ENCODE results near the gene CREB1.
"Not testable (repeated sequence)": the region's sequence is repeated elsewhere in the genome, so short reads cannot be mapped to it uniquely, and the experiment has no call there.

CREB1 gene

DNA sequence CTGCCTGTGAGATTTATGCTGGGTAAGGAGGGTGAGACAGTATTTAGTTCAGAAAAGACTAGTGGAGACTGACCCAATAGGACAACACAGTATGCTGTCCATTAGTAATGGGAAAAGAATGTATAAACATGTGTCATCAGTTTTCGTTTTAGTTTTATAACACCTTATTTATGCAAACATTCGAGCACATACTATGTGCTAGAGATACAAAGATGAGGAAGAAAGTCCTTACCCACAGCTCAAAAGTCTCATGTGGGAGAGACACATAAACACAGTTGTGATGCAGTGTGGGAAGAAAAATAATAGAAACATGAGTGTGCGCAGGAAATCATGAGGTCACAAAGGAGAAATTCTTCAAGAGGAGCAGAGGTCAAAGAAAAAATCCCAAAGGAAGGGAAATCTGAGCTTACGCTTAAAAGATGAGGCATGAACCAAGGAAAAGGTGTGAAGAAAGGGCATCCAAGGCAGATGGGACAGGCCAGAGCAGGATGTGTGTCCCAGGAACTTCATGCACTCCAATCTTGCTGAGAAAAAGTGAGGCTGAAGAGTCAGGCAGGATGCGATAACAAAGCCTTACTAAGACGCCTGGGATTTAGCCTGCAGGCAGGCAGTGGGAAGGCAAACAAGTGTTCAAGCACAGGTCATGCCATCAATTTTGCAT is 87.4 kb downstream of the CREB1 start:
- DNase-seq (ENCODE audit: low spot score): peak; percentile 82

DNA sequence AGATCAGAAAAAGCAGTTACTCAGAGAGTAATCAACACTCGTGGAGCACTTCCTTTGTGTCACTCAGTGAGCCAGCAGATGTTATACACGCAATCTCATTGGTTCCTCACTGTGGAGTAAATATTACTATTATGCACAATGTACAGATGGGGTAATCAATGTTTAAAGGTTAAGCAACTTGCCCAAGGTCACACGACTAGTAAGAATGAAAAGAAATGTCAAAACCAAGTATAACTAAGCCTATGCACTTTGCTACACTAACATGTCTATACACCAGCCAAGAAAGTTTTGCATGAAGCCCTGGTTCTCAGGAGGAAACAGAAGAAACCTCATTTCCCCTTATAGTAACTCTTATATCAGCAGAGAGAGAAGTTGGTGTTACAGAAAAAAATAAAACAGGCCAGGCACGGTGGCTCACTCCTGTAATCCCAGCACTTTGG is 90.0 kb downstream of the CREB1 start:
- DNase-seq (ENCODE audit: low spot score): peak; percentile 10

DNA sequence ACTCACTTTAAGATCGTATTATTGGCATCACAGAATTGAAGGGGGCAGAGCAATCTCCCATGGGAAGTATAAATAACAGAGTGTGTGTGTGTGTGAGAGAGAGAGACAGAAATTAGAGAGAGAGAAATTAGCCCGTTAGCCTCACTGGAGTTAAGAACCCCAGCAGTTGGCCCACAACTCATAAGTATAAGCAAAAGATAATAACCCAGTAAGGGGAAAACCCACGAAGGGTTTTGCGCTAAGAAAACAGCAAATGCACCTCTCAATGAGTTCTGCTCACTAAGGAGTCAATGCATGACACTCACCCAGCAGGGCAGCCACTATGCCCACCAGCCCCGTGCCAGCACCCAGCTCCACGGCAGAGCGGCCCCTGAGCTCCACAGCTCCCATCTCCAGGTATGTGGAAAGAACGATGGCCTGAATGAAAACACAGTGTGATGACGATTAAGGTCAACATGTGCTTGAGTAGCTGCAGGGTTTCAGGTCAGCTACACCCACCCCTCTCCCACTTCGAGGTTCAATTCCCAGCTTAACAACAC is 91.8 kb downstream of the CREB1 start:
- no peak for DNase-seq (ENCODE audit: low spot score)

DNA sequence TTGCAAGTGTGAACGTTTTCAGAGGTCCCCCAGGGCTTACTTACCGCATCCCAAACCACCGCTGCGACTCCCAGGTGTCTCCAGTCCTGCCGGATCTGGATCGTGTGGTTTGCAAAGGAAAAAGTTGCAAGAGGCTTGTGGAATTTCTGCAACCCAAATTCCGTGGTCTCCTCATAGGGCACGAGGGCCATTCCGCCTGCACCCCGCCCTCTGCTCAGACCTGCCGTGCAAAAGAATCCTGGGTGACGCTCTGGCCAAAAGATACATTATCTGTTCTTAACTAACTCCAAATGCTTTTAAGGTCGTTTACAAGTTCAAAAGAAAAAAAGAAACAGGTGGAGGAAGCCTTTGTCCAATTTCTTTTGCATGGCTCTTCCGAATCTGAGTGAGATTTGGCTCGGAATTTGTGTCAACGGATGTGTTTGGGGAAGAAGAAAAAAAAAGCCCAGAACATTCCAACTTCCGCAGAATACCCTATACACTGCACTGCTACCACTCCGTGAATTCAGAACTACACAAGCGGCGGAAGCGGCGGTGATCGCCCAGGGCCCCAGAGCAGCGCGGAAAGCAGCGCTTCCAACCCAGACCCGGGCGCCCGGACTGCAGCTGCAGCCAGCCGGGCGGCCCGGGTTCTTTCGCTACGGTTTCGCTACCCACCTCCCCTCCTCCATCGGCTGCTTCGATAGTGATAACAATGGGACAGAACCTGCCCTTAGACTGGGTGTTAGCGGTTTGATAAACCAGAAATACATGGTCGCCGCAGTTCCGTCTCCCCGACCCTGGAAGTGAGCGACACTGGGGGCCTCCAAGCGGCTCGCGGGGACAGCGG is 94.6 kb downstream of the CREB1 start:
- peak; percentile 55 for DNase-seq (ENCODE audit: low spot score)

DNA sequence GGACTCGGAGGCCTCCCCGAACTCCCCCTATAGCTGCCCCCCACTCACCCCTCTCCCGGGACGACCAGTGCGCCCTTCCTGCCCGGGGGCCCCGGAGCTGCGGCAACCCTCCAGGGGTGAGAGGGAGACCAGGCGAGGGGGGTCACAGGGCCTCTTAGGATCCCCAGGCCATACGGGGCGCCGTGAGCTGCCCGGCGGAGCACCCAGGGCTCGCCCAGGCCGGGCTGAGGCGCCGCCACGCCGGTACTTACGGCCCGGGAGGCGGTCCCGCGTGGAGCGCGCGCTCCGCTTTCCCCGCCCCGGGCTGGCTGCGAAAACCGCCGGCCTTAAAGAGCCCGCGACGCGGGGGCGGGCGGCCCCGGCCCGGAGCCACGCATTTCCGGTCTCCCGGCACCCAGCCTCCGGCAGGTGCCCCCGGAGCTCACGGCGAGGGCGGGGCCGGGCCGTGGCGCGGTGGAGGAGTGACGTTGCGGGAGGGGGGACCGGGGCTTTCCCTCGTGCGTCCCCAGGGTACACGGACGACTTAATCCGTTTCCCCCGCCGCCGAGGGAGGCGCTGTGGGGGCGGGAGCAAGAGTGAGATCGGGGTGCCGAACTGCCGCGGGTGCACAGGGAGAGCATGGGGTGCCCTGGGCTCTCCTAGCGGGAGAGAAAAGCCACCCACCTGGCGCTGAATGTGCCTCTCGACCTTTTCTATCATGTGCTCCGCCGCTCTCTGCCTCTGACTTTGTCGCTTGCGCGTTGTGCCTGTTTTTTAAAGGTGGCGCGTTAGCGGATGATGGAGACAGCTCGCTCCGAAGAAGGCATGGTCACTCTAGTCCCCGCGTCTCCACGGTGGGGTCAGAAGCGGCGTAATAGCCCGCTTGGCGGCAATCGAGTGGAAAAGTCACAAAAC is 95.5 kb downstream of the CREB1 start, which contains the start of gene METTL21A:
Gene METTL21A (minus strand): TSS at position 381 of the 894 bp plus-strand sequence. CDS start 1,019 bp downstream, outside the sequence.
- peak; percentile 63 for DNase-seq (ENCODE audit: low spot score)

DNA sequence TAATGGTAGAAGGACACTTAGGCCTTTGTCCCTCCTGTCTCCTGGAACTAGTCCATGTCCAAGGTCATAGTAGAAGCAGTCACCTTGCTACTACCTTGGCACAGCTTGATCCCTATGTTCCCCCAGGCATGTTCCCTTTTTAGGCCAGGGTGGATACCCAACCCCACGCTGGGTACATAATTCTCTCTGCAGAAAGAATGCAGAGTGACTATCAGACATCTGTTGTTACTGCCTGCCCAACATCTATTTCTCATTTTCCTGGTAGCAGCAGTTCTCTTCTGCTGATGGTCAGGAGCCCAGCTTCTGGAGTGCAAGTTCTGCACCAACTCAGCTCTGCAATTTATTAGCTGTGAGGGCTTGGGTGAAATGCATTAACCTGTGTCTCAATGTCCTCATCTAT is 99.8 kb downstream of the CREB1 start:
- DNase-seq (ENCODE audit: low spot score): no peak

DNA sequence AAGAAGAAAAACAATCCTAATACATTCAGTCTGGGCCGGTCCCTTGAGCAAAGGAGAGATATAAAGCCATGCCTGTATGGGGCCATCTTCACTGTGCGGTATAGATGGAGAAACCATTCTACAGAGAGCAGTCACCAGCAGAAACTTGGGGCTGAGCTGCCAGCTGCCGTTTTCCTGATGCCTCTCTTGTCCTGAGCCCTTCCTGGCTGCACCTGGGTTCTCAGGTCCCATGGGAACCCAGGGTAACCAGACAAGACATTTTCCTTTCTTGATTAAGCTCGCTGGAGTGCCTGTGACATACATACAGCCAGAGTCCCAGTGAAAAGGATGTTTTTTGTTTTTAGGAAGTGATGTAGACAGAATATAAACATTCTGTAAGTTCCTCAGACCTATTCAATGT is 100.7 kb downstream of the CREB1 start:
- DNase-seq (ENCODE audit: low spot score): no peak

DNA sequence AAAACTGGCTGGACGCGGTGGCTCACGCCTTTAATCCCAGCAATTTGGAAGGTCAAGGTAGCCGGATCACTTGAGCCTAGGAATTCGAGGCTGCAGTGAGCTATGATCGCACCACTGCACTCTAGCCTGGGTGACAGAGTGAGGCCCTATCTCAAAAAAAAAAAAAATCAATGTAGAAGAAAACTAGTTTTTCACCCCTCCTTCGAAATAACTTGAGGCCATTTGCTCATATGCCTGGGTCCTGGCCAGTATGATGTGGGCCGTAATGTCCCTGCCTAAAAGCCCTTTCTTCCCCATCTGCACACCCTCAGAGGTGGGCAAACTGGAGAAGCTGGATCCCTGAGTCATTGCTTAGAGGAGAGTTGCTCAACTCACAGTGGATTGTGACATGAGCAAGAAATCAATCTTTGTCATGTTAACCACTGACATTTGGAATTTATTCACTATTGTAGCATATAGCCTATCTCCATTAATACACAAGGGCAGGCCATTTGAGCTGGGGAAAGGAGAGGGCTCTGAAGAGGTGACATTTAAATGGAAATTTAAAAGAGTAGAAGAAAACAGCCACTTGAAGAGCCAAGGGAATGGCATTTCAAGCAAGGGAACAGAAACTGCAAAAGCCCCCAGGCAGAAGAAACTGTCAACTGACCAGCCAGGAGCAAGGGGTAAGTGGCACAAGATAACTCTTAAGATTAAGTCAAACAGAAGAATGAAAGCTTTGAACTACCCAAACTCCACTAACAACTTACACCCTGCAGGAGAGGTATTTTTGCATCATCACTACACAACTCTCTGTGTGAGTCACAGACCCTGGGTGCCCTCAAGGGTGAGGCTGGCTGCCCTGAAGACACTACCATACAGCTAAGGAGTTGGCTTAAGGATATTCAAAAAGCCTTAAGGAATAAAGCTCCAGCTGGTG is 103.1 kb downstream of the CREB1 start:
- DNase-seq (ENCODE audit: low spot score): no peak

DNA sequence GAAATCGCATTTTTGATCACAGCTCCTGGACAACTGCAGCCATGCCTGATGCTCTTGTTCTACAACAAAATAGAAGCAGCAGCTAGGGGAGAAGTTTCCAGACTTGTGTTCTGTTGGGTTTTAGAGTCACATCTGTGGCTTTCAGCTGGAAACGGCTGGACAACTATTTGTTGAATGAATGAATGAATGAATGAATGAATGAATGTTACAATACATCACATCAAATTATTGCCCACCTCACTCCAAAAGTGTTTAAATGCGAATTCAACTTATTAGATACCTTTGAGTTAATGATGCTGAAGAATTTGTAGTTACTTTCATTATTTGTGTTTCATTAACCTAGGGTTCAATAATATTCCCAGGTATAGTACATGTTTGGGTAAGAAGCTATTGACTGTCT is 103.9 kb downstream of the CREB1 start:
- no peak for DNase-seq (ENCODE audit: low spot score)

DNA sequence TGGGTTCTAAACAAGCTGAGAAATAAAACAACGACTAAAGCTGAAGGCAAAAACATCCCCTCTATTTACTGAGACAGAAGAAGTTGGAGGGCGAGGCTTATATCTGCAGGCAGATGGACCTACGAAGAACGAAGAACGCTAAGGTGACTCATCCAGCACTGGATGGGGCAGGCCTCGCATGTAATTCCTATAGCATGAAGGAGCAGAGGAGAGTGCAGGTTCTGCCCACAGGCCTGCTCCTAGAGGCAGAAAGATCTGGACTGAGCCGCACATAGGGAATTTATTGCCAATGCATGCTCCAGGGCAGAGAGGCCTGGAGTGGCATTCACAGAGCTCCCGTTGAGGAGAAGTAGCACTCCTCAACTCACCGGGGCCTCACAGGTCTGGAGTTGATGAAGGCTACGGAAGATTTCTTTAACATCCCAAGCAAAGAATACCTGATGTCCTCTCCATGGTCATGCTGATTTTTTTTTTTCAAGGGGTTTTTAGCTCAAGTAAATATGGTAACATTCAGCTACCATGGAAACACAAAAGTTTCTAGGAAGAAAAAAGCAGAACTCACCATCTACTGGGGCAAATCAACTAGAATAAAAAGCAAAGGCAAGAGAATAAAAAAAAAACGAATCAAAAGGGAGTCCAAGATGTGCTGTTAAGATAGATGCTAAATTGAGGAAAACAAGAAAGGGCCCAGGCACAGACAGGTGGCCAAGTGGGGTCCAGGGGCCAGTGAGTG is 105.9 kb downstream of the CREB1 start:
- DNase-seq (ENCODE audit: low spot score): no peak

DNA sequence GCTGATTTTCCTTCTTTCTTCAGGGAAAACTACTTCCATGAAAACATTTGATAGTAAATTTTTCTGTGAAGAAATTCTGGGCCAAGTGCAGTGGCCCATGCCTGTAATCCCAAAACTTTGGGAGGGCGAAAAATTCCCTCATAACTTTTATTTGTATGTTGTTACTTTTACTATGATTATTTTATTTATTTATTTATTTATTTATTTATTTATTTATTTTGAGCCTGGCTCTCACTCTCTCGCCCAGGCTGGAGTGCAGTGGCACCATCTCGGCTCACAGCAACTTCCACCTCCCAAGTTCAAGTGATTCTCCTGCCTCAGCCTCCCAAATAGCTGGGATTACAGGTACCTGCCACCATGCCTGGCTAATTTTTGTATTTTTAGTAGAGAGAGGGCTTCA is 109.5 kb downstream of the CREB1 start:
- not testable (repeated sequence) for DNase-seq (ENCODE audit: low spot score)

DNA sequence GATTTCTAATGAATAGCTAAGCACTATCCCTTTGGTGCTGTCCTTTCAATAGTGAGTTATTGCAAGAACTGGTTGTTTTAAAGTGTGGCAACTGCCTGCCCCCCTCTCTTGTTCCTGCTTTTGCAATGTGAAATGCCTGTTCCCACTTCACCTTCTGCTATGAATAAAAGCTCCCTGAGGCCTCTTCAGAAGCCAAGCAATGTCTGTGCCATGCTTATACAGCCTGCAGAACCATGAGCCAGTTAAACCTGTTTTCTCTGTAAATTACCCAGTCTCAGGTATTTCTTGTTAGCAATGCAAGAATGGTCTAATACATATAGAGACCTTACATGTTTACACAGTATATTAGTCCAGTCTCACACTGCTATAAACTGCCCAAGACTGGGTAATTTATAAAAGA is 110.4 kb downstream of the CREB1 start:
- DNase-seq (ENCODE audit: low spot score): no peak

DNA sequence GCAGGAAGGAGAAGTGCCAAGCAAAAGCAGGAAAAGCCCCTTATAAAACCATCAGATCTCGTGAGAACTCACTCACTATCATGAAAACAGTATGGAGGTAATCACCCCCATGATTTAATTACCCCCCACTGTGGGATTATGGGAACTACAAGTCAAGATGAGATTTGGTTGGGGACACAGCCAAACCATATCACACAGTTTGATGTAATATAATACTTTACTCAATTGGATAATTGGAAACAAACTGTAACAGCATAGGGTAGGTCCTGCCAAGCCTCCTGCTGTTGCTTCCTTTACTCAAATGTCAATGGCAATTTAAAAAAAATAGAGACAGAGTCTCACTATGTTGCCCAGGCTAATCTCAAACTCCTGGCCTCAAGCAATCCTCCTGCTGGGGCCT is 110.9 kb downstream of the CREB1 start:
- no peak for DNase-seq (ENCODE audit: low spot score)

DNA sequence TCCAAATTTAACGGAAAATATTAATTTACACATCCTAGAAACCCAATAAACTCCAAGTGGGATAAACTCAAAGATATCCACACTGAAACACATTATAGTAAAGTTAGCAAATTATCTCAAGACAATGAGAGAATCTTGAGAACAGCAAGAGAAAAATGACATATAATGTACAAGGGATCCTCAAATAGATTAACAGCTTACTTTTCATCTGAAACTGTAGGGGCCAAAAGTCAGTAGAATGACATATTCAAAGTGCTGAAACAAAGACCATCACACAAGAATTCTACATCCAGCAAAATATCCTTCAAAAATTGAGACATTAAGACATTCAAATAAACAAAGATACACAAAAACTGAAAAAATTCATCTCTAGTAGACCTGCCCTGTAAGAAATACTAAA is 114.1 kb downstream of the CREB1 start:
- DNase-seq (ENCODE audit: low spot score): no peak

DNA sequence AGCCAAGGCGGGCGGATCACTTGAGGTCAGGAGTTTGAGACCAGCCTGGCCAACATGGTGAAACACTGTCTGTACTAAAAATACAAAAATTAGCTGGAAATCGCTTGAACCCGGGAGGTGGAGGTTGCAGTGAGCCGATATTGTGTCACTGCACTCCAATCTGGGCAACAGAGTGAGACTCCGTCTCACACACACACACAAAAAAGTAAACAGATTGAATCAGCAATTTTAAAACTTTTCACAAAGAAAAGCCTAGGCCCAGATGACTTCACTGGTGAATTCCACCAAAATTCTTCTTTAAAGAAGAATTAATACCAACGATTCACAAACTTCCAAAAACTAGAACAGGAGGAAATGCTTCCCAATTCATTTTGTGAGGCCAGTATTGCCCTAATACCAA is 116.8 kb downstream of the CREB1 start:
- DNase-seq (ENCODE audit: low spot score): not testable (repeated sequence)

All from kidney capillary endothelial cell (primary cell).